ENCODE results near the gene UBAP2. TPM values are rescaled to one million over a fixed set of nuclear protein-coding genes. Genes with fewer than 3 reads are reported as not detected.

The UBAP2 gene
- polyA plus RNA-seq, 1 donor (not counting 4 experiments of a cell fraction or from before 2014, with no cell fraction given): 16.3 TPM

- FAIRE-seq (peak; percentile 85), DNase-seq (ENCODE audit: low read depth, low spot score) (peak; percentile 83)
- H3K4me1 ChIP-seq (ENCODE audit: control insufficient read depth, extremely low read depth, insufficient read depth, low read length): peaks cover 32% of the 10 kb centered on the region
- dilution Hi-C loops (cut with MboI; ENCODE audit: extremely low pct_ligation_motif_present, low sequenced_read_pairs): no loop called here
- no peaks in the 10 kb centered on the region for H3K79me2 ChIP-seq (ENCODE audit: control insufficient read depth, insufficient read depth, low read length)
- peak overlapping the region; percentile 76 for H3K27ac ChIP-seq (ENCODE audit: control insufficient read depth, insufficient read depth, low read length)
- H2AFZ ChIP-seq (ENCODE audit: control insufficient read depth, low read length): peak overlapping the region; percentile 24
- no peaks in the 10 kb centered on the region for H3K9me1 ChIP-seq (ENCODE audit: control insufficient read depth, extremely low read depth, insufficient read depth, low read length)
- no peaks in the 10 kb centered on the region for H3K9me3 ChIP-seq (ENCODE audit: control insufficient read depth, low read depth, low read length)
- H3K4me2 ChIP-seq (ENCODE audit: control insufficient read depth, extremely low read depth, insufficient read depth, low read depth, low read length): peak overlapping the region; percentile 87
- H3K27me3 ChIP-seq (ENCODE audit: control insufficient read depth, extremely low read depth, insufficient read depth, low read length): no peaks in the 10 kb centered on the region
- H3K9ac ChIP-seq (ENCODE audit: control insufficient read depth, extremely low read depth, insufficient read depth, low read length): peak overlapping the region; percentile 56
- no peaks in the 10 kb centered on the region for H3K36me3 ChIP-seq (ENCODE audit: control insufficient read depth in 2 of 2, extremely low read depth in 1 of 2, insufficient read depth in 2 of 2, low read length in 2 of 2)
- H4K20me1 ChIP-seq (ENCODE audit: control insufficient read depth, extremely low read depth, insufficient read depth, low read length): no peaks in the 10 kb centered on the region
- TF ChIP-seq EZH2 (IDR thresholded peaks at IDR 0.05; ENCODE audit: low read length): no peak
- no peak for TF ChIP-seq CTCF (optimal IDR thresholded peaks at IDR 0.05 in 1 of 3, IDR thresholded peaks at IDR 0.05 in 1 of 3, conservative IDR thresholded peaks at IDR 0.05 in 1 of 3; ENCODE audit: extremely low read depth in 1 of 3, insufficient read depth in 2 of 3, low read length in 3 of 3)
- H3K4me3 ChIP-seq (ENCODE audit: control insufficient read depth in 2 of 3, extremely low read depth in 1 of 3, insufficient read depth in 2 of 3, low read depth in 1 of 3, low read length in 3 of 3): peak overlapping the region in 2 of 3 experiments; percentile 41 to 47
These were observed 23.7 kb upstream of the UBAP2 start for GRCh38 chr9:34072410-34072809.

DNA sequence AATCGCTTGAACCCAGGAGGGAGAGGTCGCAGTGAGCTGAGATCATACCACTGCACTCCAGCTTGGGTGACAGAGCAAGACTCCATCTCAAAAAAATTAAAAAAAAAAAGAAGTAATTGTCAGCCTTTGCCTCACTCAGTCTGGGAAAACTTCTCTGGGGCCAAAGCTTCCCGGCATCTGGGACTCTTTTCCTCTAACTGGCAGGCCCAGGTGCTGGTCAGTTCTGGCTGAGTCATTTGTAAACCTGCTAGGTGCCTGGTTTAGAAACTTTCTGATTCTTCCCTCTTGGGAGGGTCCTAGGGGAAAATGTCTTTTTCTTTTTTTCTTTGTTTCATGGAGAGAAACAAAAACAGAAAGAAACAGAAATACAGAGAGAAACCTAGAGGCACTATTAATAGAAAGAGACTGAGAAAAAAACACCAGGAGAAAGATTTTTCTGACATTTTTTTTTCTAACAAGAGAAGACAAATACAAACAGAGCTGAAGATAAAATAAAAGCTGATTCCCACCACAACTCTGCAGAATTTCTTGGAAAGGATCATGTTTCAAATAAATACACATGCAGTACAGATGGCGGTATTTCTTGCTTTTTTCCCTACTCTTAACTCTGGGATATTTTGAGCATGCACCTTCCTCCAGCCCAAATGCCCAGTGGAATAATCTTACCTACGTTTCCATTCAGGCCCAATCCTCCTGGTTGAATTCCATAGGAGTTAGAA is 22.1 kb upstream of the UBAP2 start:
- no peak for FAIRE-seq

More for the DNA sequence above, 22.1 kb upstream of the UBAP2 start:
- dilution Hi-C loops (cut with MboI; ENCODE audit: extremely low pct_ligation_motif_present, low sequenced_read_pairs): no loop called here
- Histone ChIP-seq H3K9me1 (ENCODE audit: control insufficient read depth, extremely low read depth, insufficient read depth, low read length) (no peaks in the 10 kb centered on the region), H3K4me3 (ENCODE audit: control insufficient read depth in 2 of 3, extremely low read depth in 1 of 3, insufficient read depth in 2 of 3, low read depth in 1 of 3, low read length in 3 of 3) (no peak overlapping the region), H3K27me3 (ENCODE audit: control insufficient read depth, extremely low read depth, insufficient read depth, low read length) (no peaks in the 10 kb centered on the region), H2AFZ (ENCODE audit: control insufficient read depth, low read length) (no peak overlapping the region), H3K9ac (ENCODE audit: control insufficient read depth, extremely low read depth, insufficient read depth, low read length) (no peak overlapping the region), H3K9me3 (ENCODE audit: control insufficient read depth, low read depth, low read length) (no peaks in the 10 kb centered on the region), H3K4me1 (ENCODE audit: control insufficient read depth, extremely low read depth, insufficient read depth, low read length) (peaks cover 32% of the 10 kb centered on the region), H3K27ac (ENCODE audit: control insufficient read depth, insufficient read depth, low read length) (no peak overlapping the region), H3K36me3 (ENCODE audit: control insufficient read depth in 2 of 2, extremely low read depth in 1 of 2, insufficient read depth in 2 of 2, low read length in 2 of 2) (no peaks in the 10 kb centered on the region), H3K4me2 (ENCODE audit: control insufficient read depth, extremely low read depth, insufficient read depth, low read depth, low read length) (no peak overlapping the region), H3K79me2 (ENCODE audit: control insufficient read depth, insufficient read depth, low read length) (no peaks in the 10 kb centered on the region), H4K20me1 (ENCODE audit: control insufficient read depth, extremely low read depth, insufficient read depth, low read length) (no peaks in the 10 kb centered on the region)
- TF ChIP-seq CTCF (optimal IDR thresholded peaks at IDR 0.05 in 1 of 3, IDR thresholded peaks at IDR 0.05 in 1 of 3, conservative IDR thresholded peaks at IDR 0.05 in 1 of 3; ENCODE audit: extremely low read depth in 1 of 3, insufficient read depth in 2 of 3, low read length in 3 of 3) (no peak), EZH2 (IDR thresholded peaks at IDR 0.05; ENCODE audit: low read length) (no peak)
- DNase-seq (ENCODE audit: low read depth, low spot score): no peak
